K562 (cell line): ENCODE measurements around the gene LDB1. TPM values are rescaled to one million over a fixed set of nuclear protein-coding genes. Genes with fewer than 3 reads are reported as not detected.
A peak's percentile ranks its signal among the peaks of the same experiment; 100 is the strongest.

ENCODE experiments used
- ATAC-seq: fragments of 200-7000 bp; cut with Tn5 transposase; 3 replicates; pipeline ENCODE4 v1.9.1; 2020; ENCODE audit warnings: moderate library complexity
- BruUV-seq: library from RNA; stranded (reverse); fragments of 400-500 nt; replicated peaks from 2 replicates; lab custom pipeline; 2021; lab: Mats Ljungman, UMichigan
- CTCF ChIA-PET: fragments of 300-600 bp; formaldehyde crosslinking; extraction: SDS; loops from one replicate; lab custom pipeline; 2021; ENCODE audit warnings: low intra/inter-chr PET ratio; lab: Yijun Ruan, JAX
- POLR2A ChIA-PET: fragments of 300-600, 350-650 bp; sonication (Branson Sonifier 250); formaldehyde crosslinking; extraction: SDS; loops from one replicate; lab custom pipeline; 2021; ENCODE audit warnings: antibody characterized with exemption, inconsistent platforms; lab: Yijun Ruan, JAX
- DNase-seq, 4 experiments: peaks; one replicate each; pipeline versions ENCODE4 v3.0.0 to v3.0.0-alpha.2; 2011 to 2018; ENCODE audit warnings: low spot score in 3 of 4, mixed read lengths in 3 of 4; ENCODE audit errors: extremely low read depth in 1 of 4
- FAIRE-seq: peaks from 2 replicates; lab custom pipeline; 2011; peaks lifted over from hg19 to GRCh38; lab: Jason Lieb, UNC
- H2AFZ ChIP-seq: 2 replicates; pipeline ENCODE4 v1.6.0; 2011; ENCODE audit warnings: low read depth, low read length, control low read depth, inconsistent platforms
- H3K27ac ChIP-seq: fragments of 200-600 bp; 3 replicates; pipeline ENCODE4 v1.8.0; 2011; ENCODE audit warnings: low read depth, mild to moderate bottlenecking, control low read depth, inconsistent platforms, low read length, moderate library complexity, mixed read lengths; ENCODE audit errors: extremely low read depth
- H3K27me3 ChIP-seq, 2 experiments: fragments of 300-600 bp in 1 of 2; 2 replicates in 1 of 2; 3 replicates in 1 of 2; pipeline versions ENCODE4 v1.6.0 to v1.8.0; 2011; ENCODE audit warnings: inconsistent platforms in 2 of 2, low read length in 2 of 2, mild to moderate bottlenecking in 1 of 2, mixed read lengths in 1 of 2, moderate library complexity in 1 of 2; ENCODE audit not compliant: control insufficient read depth in 2 of 2, insufficient read depth in 2 of 2
- H3K36me3 ChIP-seq: fragments of 300-600 bp; 3 replicates; pipeline ENCODE4 v1.8.0; 2011; ENCODE audit warnings: mild to moderate bottlenecking, low read length, inconsistent platforms; ENCODE audit not compliant: control insufficient read depth, insufficient read depth
- H3K4me1 ChIP-seq, 2 experiments: fragments of 200-600 bp in 1 of 2; replicated peaks in 1 of 2; 2 replicates in 1 of 2; 3 replicates in 1 of 2; pipeline versions ENCODE4 v1.5.1 to v1.8.0; 2011; ENCODE audit warnings: inconsistent platforms in 2 of 2, low read length in 2 of 2, mild to moderate bottlenecking in 1 of 2, mixed read lengths in 1 of 2, moderate library complexity in 1 of 2; ENCODE audit not compliant: control insufficient read depth in 2 of 2, insufficient read depth in 2 of 2
- H3K4me2 ChIP-seq: 2 replicates; pipeline ENCODE4 v1.6.1; 2011; ENCODE audit warnings: low read length, control low read depth, inconsistent platforms, mixed read lengths; ENCODE audit not compliant: insufficient read depth
- H3K4me3 ChIP-seq: fragments of 200-600 bp; sonication (generic), shearing (Covaris generic); 2 replicates; pipeline ENCODE4 v1.5.1; 2016; ENCODE audit warnings: control low read depth, inconsistent platforms
- H3K79me2 ChIP-seq: fragments of 200-600 bp; 3 replicates; pipeline ENCODE4 v1.8.0; 2011; ENCODE audit warnings: low read length, inconsistent platforms; ENCODE audit not compliant: control insufficient read depth, insufficient read depth
- H3K9ac ChIP-seq, 2 experiments: 2 replicates each; pipeline versions ENCODE4 v1.6.0 to v1.6.1; 2011; ENCODE audit warnings: low read depth in 2 of 2, low read length in 2 of 2, control low read depth in 1 of 2, inconsistent platforms in 1 of 2, mild to moderate bottlenecking in 1 of 2, mixed read lengths in 1 of 2; ENCODE audit not compliant: insufficient read depth in 1 of 2
- H3K9me1 ChIP-seq: one replicate; pipeline ENCODE4 v1.6.0; 2011; ENCODE audit warnings: inconsistent platforms, mild to moderate bottlenecking, low read length, moderate library complexity; ENCODE audit not compliant: control insufficient read depth, insufficient read depth
- H3K9me3 ChIP-seq: replicated peaks from 2 replicates; pipeline ENCODE4 v1.5.1; 2011; ENCODE audit warnings: low read depth, low read length, inconsistent platforms; ENCODE audit not compliant: control insufficient read depth, insufficient read depth
- H4K20me1 ChIP-seq: replicated peaks from 2 replicates; pipeline ENCODE4 v1.6.1; 2011; ENCODE audit warnings: low read length, inconsistent platforms, mixed read lengths; ENCODE audit not compliant: control insufficient read depth, insufficient read depth
- CHCHD3 ChIP-seq: fragments of 250-450 bp; sonication (Bioruptor Pico); IDR thresholded peaks from 2 replicates; pipeline ENCODE4 v2.1.2; 2022; ENCODE audit warnings: mild to moderate bottlenecking
- JUNB ChIP-seq: fragments of 450-650 bp; formaldehyde crosslinking; conservative IDR thresholded peaks from 2 replicates; pipeline ENCODE4 v1.4.0; 2020; ENCODE audit warnings: mild to moderate bottlenecking
- KDM5B ChIP-seq: fragments of 200-600 bp; sonication (generic); IDR thresholded peaks from 2 replicates; pipeline ENCODE4 v1.6.1; 2012; ENCODE audit warnings: low read depth, mild to moderate bottlenecking, moderate library complexity, low read length, control low read depth, inconsistent platforms; ENCODE audit not compliant: insufficient replicate concordance
- LARP7 ChIP-seq: fragments of 450-650 bp; IDR thresholded peaks from 2 replicates; pipeline ENCODE4 v1.6.1; 2016
- NELFE ChIP-seq: IDR thresholded peaks from 2 replicates; pipeline ENCODE4 v1.6.1; 2011; ENCODE audit warnings: mild to moderate bottlenecking; ENCODE audit not compliant: insufficient read depth, insufficient read length
- PURB ChIP-seq: sonication (generic); formaldehyde crosslinking; IDR thresholded peaks from 2 replicates; pipeline ENCODE4 v1.9.0; 2021; ENCODE audit warnings: low read depth, mild to moderate bottlenecking, missing genetic modification reagents
- ZNF766 ChIP-seq: fragments of 200-800 bp; sonication (Bioruptor generic); conservative IDR thresholded peaks from 2 replicates; pipeline ENCODE4 v1.6.1; 2016; ENCODE audit warnings: missing genetic modification characterization, missing compliant biosample characterization
- WGBS: fragments of 100-300 bp; shearing (Covaris generic); methylation state at CpG from one replicate; pipeline ENCODE4 v1.1.6; 2016; ENCODE audit warnings: low coverage, mixed read lengths; ENCODE audit not compliant: insufficient coverage; ENCODE audit errors: missing lambda C conversion rate; 5-methylcytosine and 5-hydroxymethylcytosine counted together
- in situ Hi-C: fragments of 300-500 bp; cut with MboI; formaldehyde crosslinking; loops from 4 replicates; pipeline ENCODE4 v1.15.0; 2018; ENCODE audit warnings: inconsistent platforms, mixed read lengths
- intact Hi-C: fragments of 100-400 bp; cut with micrococcal nuclease; formaldehyde crosslinking; loops from 2 replicates; pipeline ENCODE4 v1.14.2; 2022
- polyA plus RNA-seq, 8 experiments: library from polyadenylated mRNA; depleted of rRNA in 4 of 8; stranded (reverse) in 5 of 8; unstranded in 3 of 8; fragments of >200 nt; fragmentation: Nextera tagmentation in 2 of 8; fragmentation: Illumina TruSeq in 1 of 8; extraction: Ambion mirVana in 2 of 8; extraction: Trizol in 1 of 8; gene quantifications; 2 replicates each; pipeline versions ENCODE4 v1.2.1 to v1.2.3, GENCODE V29; 2011 to 2014; ENCODE audit warnings: inconsistent platforms in 1 of 8, missing spikeins in 1 of 8
- total RNA-seq, 7 experiments: library from RNA; depleted of rRNA in 6 of 7; stranded (reverse); fragments of >200 nt in 6 of 7; fragmentation: Illumina TruSeq in 2 of 7; extraction: Trizol in 2 of 7; gene quantifications; 2 replicates each; pipeline versions ENCODE4 v1.2.1 to v1.2.3, GENCODE V29; 2011 to 2021; ENCODE audit warnings: low replicate concordance in 1 of 7
- TF ChIP-seq, protein P1 (sequence below), 3 experiments: IDR thresholded peaks in 2 of 3; conservative IDR thresholded peaks in 1 of 3; 2 replicates each; pipeline ENCODE4 v1.5.1; 2011 to 2012; ENCODE audit warnings: low read length in 3 of 3, mild to moderate bottlenecking in 3 of 3, control low read depth in 2 of 3, improper control_type of control experiment in 1 of 3, inconsistent platforms in 1 of 3, low read depth in 1 of 3, mixed read lengths in 1 of 3, moderate library complexity in 1 of 3; ENCODE audit not compliant: insufficient read depth in 2 of 3
- TF ChIP-seq, protein P2 (sequence below): IDR thresholded peaks from 2 replicates; pipeline ENCODE4 v1.6.1; 2011; ENCODE audit warnings: borderline replicate concordance, low read depth, mild to moderate bottlenecking, moderate library complexity, low read length; ENCODE audit not compliant: insufficient read depth, poor library complexity, severe bottlenecking

The LDB1 gene
- total and polyA plus RNA-seq, 9 of the 15 experiments (the other 6 are each of a cell fraction or from before 2014, with no cell fraction given) = 1.9 to 137 (median 105) TPM

DNA sequence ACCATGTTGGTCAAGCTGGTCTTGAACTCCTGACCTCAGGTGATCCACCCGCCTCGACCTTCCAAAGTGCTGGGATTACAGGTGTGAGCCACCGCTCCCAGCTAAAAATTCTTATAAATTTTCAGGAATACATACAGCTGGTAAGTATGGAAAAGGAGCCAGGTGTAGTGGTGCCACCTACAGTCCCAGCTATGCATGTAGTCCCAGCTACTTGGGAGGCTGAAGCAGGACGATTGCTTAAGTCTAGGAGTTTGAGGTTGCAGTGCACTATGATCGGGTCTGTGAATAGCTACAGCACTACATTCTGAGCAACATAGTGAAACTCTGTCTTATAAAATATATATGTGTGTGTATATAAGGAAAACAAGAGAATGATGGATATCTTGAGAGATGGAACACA lies 19.0 kb downstream of the LDB1 start:
- BruUV-seq = no TSS peak
- FAIRE-seq (no peak), ATAC-seq (peak; percentile 44; the same call in 2 of the 3 replicates), DNase-seq (no peak)
- WGBS = 74% methylated on average over 3 of the region's 5 CpGs
- no peak overlapping the region for H3K4me3 ChIP-seq
- no peaks in the 10 kb centered on the region; a peak in 2 of 5 replicates for H3K4me1 ChIP-seq
- no peaks in the 10 kb centered on the region for H3K79me2 ChIP-seq
- H4K20me1 ChIP-seq = no peaks in the 10 kb centered on the region
- ChIA-PET POLR2A (interaction anchor here (0.6 to 4.6 kb wide), 4 partner anchors 12 to 277 kb away, joined by 3 to 27 read pairs (median 3); no protein-coding TSS in a partner anchor), CTCF (no interaction called here)
- in situ Hi-C loops = no loop called here
- peaks cover 11% of the 10 kb centered on the region; the same call in 1 of the 3 replicates for H3K36me3 ChIP-seq
- TF ChIP-seq JUNB (CRISPR knock-in tag) (no peak), LARP7 (no peak), PURB (CRISPR knock-in tag) (no peak), CHCHD3 (CRISPR knock-in tag) (no peak), NELFE (no peak), ZNF766 (CRISPR knock-in tag) (no peak), KDM5B (no peak)
- TF ChIP-seq, protein P1, sequence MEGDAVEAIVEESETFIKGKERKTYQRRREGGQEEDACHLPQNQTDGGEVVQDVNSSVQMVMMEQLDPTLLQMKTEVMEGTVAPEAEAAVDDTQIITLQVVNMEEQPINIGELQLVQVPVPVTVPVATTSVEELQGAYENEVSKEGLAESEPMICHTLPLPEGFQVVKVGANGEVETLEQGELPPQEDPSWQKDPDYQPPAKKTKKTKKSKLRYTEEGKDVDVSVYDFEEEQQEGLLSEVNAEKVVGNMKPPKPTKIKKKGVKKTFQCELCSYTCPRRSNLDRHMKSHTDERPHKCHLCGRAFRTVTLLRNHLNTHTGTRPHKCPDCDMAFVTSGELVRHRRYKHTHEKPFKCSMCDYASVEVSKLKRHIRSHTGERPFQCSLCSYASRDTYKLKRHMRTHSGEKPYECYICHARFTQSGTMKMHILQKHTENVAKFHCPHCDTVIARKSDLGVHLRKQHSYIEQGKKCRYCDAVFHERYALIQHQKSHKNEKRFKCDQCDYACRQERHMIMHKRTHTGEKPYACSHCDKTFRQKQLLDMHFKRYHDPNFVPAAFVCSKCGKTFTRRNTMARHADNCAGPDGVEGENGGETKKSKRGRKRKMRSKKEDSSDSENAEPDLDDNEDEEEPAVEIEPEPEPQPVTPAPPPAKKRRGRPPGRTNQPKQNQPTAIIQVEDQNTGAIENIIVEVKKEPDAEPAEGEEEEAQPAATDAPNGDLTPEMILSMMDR (IDR thresholded peaks at IDR 0.05 in 2 of 3, conservative IDR thresholded peaks at IDR 0.05 in 1 of 3; ENCODE audit: insufficient read depth in 2 of 3, low read depth in 1 of 3, low read length in 3 of 3) = peak in 2 of 3 experiments; percentile 6 to 19; a peak in 1 of 6 replicates
- TF ChIP-seq, protein P2, sequence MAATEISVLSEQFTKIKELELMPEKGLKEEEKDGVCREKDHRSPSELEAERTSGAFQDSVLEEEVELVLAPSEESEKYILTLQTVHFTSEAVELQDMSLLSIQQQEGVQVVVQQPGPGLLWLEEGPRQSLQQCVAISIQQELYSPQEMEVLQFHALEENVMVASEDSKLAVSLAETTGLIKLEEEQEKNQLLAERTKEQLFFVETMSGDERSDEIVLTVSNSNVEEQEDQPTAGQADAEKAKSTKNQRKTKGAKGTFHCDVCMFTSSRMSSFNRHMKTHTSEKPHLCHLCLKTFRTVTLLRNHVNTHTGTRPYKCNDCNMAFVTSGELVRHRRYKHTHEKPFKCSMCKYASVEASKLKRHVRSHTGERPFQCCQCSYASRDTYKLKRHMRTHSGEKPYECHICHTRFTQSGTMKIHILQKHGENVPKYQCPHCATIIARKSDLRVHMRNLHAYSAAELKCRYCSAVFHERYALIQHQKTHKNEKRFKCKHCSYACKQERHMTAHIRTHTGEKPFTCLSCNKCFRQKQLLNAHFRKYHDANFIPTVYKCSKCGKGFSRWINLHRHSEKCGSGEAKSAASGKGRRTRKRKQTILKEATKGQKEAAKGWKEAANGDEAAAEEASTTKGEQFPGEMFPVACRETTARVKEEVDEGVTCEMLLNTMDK = peak; percentile 31
- TF ChIP-seq, all 486 proteins: peak for 2
- H3K27me3 ChIP-seq = no peaks in the 10 kb centered on the region
- intact Hi-C loops = no loop called here
- no peaks in the 10 kb centered on the region for H3K9me1 ChIP-seq
- no peak overlapping the region for H3K9ac ChIP-seq
- H3K9me3 ChIP-seq = no peaks in the 10 kb centered on the region
- H3K4me2 ChIP-seq = no peak overlapping the region
- no peak overlapping the region for H2AFZ ChIP-seq
- H3K27ac ChIP-seq = no peak overlapping the region
